Caco-2 (cell line): ENCODE results near the gene RASSF8. TPM values are rescaled to one million over a fixed set of nuclear protein-coding genes. Genes with fewer than 3 reads are reported as not detected.

Experiments
- BruUV-seq: library from RNA; stranded (reverse); fragments of 400-500 nt; replicated peaks from 2 replicates; lab custom pipeline; 2021; lab: Mats Ljungman, UMichigan
- CTCF ChIA-PET: fragments of 300-600 bp; sonication (Branson Sonifier 250); formaldehyde crosslinking; loops from one replicate; lab custom pipeline; 2022; ENCODE audit warnings: antibody characterized with exemption; lab: Charles Lee
- POLR2A ChIA-PET: fragments of 300-600 bp; sonication (Branson Sonifier 250); formaldehyde crosslinking; loops from one replicate; lab custom pipeline; 2022; ENCODE audit warnings: antibody characterized with exemption; lab: Charles Lee
- DNase-seq, 2 experiments: peaks; one replicate each; pipeline versions ENCODE4 v3.0.0 to v3.0.0-alpha.2; 2020 to 2022
- H3K27me3 ChIP-seq: replicated peaks from 2 replicates; pipeline ENCODE4 v1.6.0; 2011; ENCODE audit warnings: low read length; ENCODE audit not compliant: control insufficient read depth, insufficient read depth
- H3K36me3 ChIP-seq: 2 replicates; pipeline ENCODE4 v1.5.1; 2011; ENCODE audit warnings: low read length; ENCODE audit not compliant: control insufficient read depth, insufficient read depth
- H3K4me1 ChIP-seq: fragments of 250-450 bp; sonication (Bioruptor Pico); 2 replicates; pipeline ENCODE4 v1.5.1; 2020; ENCODE audit warnings: mild to moderate bottlenecking
- H3K4me3 ChIP-seq: 2 replicates; pipeline ENCODE4 v1.5.1; 2011; ENCODE audit warnings: low read depth, mild to moderate bottlenecking, control low read depth, low read length
- H3K9me3 ChIP-seq: fragments of 250-450 bp; sonication (Bioruptor Pico); 2 replicates; pipeline ENCODE4 v1.5.1; 2020; ENCODE audit warnings: mild to moderate bottlenecking, moderate library complexity
- H3K27ac Mint-ChIP-seq: one replicate; pipeline ENCODE4 v1.8.0; 2022; ENCODE audit warnings: mixed read lengths; ENCODE audit not compliant: unreplicated experiment
- H3K27me3 Mint-ChIP-seq: one replicate; pipeline ENCODE4 v1.8.0; 2022; ENCODE audit warnings: mixed read lengths; ENCODE audit not compliant: insufficient read depth, unreplicated experiment
- H3K36me3 Mint-ChIP-seq: one replicate; pipeline ENCODE4 v1.8.0; 2022; ENCODE audit warnings: mild to moderate bottlenecking, mixed read lengths; ENCODE audit not compliant: insufficient read depth, unreplicated experiment
- H3K4me1 Mint-ChIP-seq: one replicate; pipeline ENCODE4 v1.8.0; 2022; ENCODE audit warnings: low read depth, mixed read lengths; ENCODE audit not compliant: unreplicated experiment
- H3K4me3 Mint-ChIP-seq: one replicate; pipeline ENCODE4 v1.8.0; 2022; ENCODE audit warnings: mild to moderate bottlenecking, moderate library complexity, mixed read lengths; ENCODE audit not compliant: unreplicated experiment
- H3K9me3 Mint-ChIP-seq: one replicate; pipeline ENCODE4 v1.8.0; 2022; ENCODE audit warnings: mixed read lengths; ENCODE audit not compliant: unreplicated experiment
- CTCF ChIP-seq, 2 experiments: fragments of 200-600 bp in 1 of 2; IDR thresholded peaks; 1 replicate in 1 of 2; 2 replicates in 1 of 2; pipeline versions ENCODE4 v1.5.1 to v1.8.0; 2011 to 2022; ENCODE audit warnings: antibody characterized with exemption in 1 of 2, control low read depth in 1 of 2, inconsistent platforms in 1 of 2, low read depth in 1 of 2, low read length in 1 of 2, mild to moderate bottlenecking in 1 of 2, moderate library complexity in 1 of 2; ENCODE audit not compliant: insufficient read depth in 1 of 2, severe bottlenecking in 1 of 2, unreplicated experiment in 1 of 2
- intact Hi-C: fragments of 100-400 bp; cut with micrococcal nuclease; formaldehyde crosslinking; loops from one replicate; pipeline ENCODE4 v1.10.0; 2022; ENCODE audit not compliant: unreplicated experiment
- total RNA-seq: library from RNA; stranded (reverse); gene quantifications from 2 replicates; pipeline ENCODE4 v1.2.3, GENCODE V29; 2022

The RASSF8 gene
- total RNA-seq, 1 experiment from 2014 or later, result 143 TPM

- no peak for TF ChIP-seq CTCF (IDR thresholded peaks at IDR 0.05; ENCODE audit: insufficient read depth in 1 of 2, low read depth in 1 of 2, low read length in 1 of 2, severe bottlenecking in 1 of 2, unreplicated experiment in 1 of 2)
- ChIA-PET POLR2A (interaction anchor here (0.6 kb wide), 1 partner anchor 416 kb away, joined by 3 read pairs; no protein-coding TSS in a partner anchor), CTCF (interaction anchor here (0.5 to 2.0 kb wide), 3 partner anchors 33 to 606 kb away, joined by 3 to 7 read pairs (median 3); no protein-coding TSS in a partner anchor)
- Histone ChIP-seq H3K36me3 (no peaks in the 10 kb centered on the region), H3K4me3 (no peak overlapping the region), H3K9me3 (no peaks in the 10 kb centered on the region), H3K4me1 (peaks cover 54% of the 10 kb centered on the region), H3K27me3 (no peaks in the 10 kb centered on the region)
- H3K9me3 Mint-ChIP-seq, result no peaks in the 10 kb centered on the region
- no TSS peak for BruUV-seq
- peaks cover 41% of the 10 kb centered on the region for H3K4me1 Mint-ChIP-seq
- no peak overlapping the region for H3K27ac Mint-ChIP-seq
- peaks cover 1% of the 10 kb centered on the region for H3K36me3 Mint-ChIP-seq
- intact Hi-C loops, result loop anchor here (2.0 to 10.0 kb wide), 5 partner anchors 61 to 789 kb away; no protein-coding TSS in a partner anchor
- H3K4me3 Mint-ChIP-seq, result no peak overlapping the region
- H3K27me3 Mint-ChIP-seq, result no peaks in the 10 kb centered on the region
- no peak for DNase-seq
Observed at GRCh38 chr12:26096036-26096435, 137.6 kb downstream of the RASSF8 start.

- Histone ChIP-seq H3K36me3 (no peaks in the 10 kb centered on the region), H3K9me3 (no peaks in the 10 kb centered on the region), H3K4me1 (peaks cover 54% of the 10 kb centered on the region), H3K4me3 (no peak overlapping the region), H3K27me3 (no peaks in the 10 kb centered on the region)
- TF ChIP-seq CTCF (IDR thresholded peaks at IDR 0.05; ENCODE audit: insufficient read depth in 1 of 2, low read depth in 1 of 2, low read length in 1 of 2, severe bottlenecking in 1 of 2, unreplicated experiment in 1 of 2), result peak; percentile 96 to 98
- ChIA-PET POLR2A (interaction anchor here (0.6 kb wide), 1 partner anchor 158 kb away, joined by 3 read pairs; no protein-coding TSS in a partner anchor), CTCF (interaction anchor here (0.7 to 2.0 kb wide), 6 partner anchors 14 to 604 kb away, joined by 3 to 7 read pairs (median 3); no protein-coding TSS in a partner anchor)
- Mint-ChIP-seq H3K27me3 (no peaks in the 10 kb centered on the region), H3K4me3 (no peak overlapping the region), H3K36me3 (no peaks in the 10 kb centered on the region), H3K27ac (no peak overlapping the region), H3K9me3 (no peaks in the 10 kb centered on the region), H3K4me1 (peaks cover 41% of the 10 kb centered on the region)
- intact Hi-C loops, result loop anchor here (1.0 to 10.0 kb wide), 10 partner anchors 17 to 788 kb away; no protein-coding TSS in a partner anchor
- DNase-seq, result peak; percentile 82 to 87
- no TSS peak for BruUV-seq
Observed at GRCh38 chr12:26097046-26097878, 138.8 kb downstream of the RASSF8 start.

DNA sequence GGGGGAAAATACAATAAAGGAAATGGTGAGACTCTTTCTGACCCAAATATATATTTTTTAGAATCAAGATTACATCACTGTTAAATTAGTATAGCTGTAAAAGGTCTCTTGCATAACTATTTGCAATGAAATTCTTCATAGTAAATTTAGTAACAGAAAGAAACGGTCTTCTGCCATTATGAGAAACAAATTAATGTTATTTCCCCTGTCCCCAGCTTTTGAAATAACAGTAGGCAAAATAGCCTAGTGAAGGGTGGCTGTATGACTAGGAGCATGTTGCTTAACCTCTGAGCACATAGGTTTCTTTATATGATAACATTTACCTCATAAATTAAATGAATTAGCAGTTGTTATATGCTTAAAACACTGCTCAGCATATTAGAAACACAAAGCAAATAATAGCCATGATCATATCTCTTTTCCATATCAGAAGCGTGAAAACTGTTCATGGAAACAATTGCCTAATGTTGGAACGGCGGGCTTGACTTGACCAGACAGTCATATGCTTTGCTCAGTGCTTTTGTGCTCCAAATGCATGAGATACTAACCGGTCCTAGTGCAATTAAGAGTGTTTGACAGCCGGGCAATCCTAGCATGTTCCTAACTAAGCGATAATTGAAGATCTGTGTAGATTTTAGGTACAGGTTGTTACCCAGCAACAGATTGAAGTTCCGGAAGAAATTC is 142.3 kb downstream of the RASSF8 start:
- no peaks in the 10 kb centered on the region for H3K27me3 ChIP-seq
- Mint-ChIP-seq H3K36me3 (no peaks in the 10 kb centered on the region), H3K9me3 (no peaks in the 10 kb centered on the region), H3K27me3 (no peaks in the 10 kb centered on the region), H3K4me1 (peaks cover 32% of the 10 kb centered on the region), H3K4me3 (peak overlapping the region; percentile 54), H3K27ac (peak overlapping the region; percentile 16)
- no peaks in the 10 kb centered on the region for H3K9me3 ChIP-seq
- intact Hi-C loops, result loop anchor here (1.0 kb wide), 3 partner anchors 13 to 550 kb away; no protein-coding TSS in a partner anchor
- H3K4me1 ChIP-seq, result peaks cover 38% of the 10 kb centered on the region
- no peak for TF ChIP-seq CTCF (IDR thresholded peaks at IDR 0.05; ENCODE audit: insufficient read depth in 1 of 2, low read depth in 1 of 2, low read length in 1 of 2, severe bottlenecking in 1 of 2, unreplicated experiment in 1 of 2)
- DNase-seq, result peak in 1 of 2 experiments; percentile 23
- BruUV-seq, result no TSS peak
- no peak overlapping the region; the same call in 1 of the 2 replicates for H3K4me3 ChIP-seq
- H3K36me3 ChIP-seq, result no peaks in the 10 kb centered on the region
- ChIA-PET CTCF (interaction anchor here (0.7 to 1.9 kb wide), 3 partner anchors 14 to 601 kb away, joined by 3 to 6 read pairs (median 4); no protein-coding TSS in a partner anchor), POLR2A (interaction anchor here (2.1 kb wide), 1 partner anchor 14 kb away, joined by 8 read pairs; no protein-coding TSS in a partner anchor)
